GM12801 (cell line): ENCODE results near the gene KATNAL1.

ENCODE experiments used
- TF ChIP-seq, protein P1 (sequence below): IDR thresholded peaks from one replicate; pipeline ENCODE4 v1.5.1; 2011; ENCODE audit warnings: control low read depth; ENCODE audit not compliant: insufficient read length; ENCODE audit errors: extremely low read depth

KATNAL1 gene

DNA sequence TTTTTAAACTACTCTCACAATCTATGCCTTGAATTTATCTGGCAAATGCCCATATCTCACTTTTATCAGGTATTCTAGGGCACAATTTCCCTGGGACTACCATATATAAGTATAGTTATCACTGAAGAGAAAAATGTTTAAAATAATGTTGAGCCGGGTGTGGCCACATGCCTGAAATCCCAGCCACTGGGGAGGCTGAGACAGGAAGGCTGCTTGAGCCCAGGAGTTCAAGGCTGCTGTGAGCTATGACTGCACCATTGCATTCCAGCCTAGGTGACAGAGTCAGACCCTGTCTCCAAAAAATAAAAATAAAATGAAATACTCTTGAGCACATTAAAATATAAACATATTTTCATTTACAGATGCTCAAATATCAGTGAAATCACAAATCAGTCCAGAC lies 4.1 kb downstream of the KATNAL1 start:
- TF ChIP-seq, protein P1, sequence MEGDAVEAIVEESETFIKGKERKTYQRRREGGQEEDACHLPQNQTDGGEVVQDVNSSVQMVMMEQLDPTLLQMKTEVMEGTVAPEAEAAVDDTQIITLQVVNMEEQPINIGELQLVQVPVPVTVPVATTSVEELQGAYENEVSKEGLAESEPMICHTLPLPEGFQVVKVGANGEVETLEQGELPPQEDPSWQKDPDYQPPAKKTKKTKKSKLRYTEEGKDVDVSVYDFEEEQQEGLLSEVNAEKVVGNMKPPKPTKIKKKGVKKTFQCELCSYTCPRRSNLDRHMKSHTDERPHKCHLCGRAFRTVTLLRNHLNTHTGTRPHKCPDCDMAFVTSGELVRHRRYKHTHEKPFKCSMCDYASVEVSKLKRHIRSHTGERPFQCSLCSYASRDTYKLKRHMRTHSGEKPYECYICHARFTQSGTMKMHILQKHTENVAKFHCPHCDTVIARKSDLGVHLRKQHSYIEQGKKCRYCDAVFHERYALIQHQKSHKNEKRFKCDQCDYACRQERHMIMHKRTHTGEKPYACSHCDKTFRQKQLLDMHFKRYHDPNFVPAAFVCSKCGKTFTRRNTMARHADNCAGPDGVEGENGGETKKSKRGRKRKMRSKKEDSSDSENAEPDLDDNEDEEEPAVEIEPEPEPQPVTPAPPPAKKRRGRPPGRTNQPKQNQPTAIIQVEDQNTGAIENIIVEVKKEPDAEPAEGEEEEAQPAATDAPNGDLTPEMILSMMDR, result no peak

- TF ChIP-seq, protein P1, result no peak
Measured at GRCh38 chr13:30301827-30302226, 5.5 kb downstream of the KATNAL1 start.

- TF ChIP-seq, protein P1, result no peak
Measured at GRCh38 chr13:30300596-30300995, 6.8 kb downstream of the KATNAL1 start.

DNA sequence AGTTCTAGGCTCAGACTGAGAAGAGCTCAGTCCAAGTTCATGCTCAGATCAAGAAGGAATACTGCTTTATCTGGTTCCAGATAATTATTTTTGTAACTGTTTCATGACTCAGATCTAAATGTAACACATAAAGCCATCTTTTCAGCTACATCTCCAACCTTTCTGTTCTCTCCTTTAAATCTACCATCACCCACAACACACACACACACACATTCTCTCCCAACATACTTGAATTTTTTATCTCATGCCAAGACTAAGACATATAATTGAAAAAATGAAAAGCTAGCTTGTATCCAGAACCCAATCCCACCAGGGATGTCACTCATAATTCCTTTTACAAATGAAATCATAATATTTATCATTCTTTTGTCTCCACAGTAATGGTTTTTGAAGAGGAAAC lies 7.6 kb downstream of the KATNAL1 start:
- TF ChIP-seq, protein P1, result no peak

DNA sequence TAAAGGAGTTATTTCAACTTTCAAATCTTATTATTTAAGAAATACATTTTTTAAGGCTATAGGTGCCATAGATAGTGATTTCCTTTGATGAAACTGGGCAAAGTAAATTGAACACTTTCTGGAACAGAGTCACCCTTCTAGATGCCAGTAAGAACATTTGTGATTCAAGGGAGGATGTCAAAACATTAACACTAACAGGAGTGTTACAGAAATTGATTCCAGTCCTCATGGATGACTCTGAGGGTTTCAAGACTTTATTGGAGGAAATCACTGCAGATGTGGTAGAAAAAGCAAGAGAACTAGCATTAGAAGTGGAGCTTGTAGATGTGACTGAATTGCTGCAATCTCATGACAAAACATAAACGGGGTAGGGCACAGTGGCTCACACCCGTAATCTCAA lies 12.2 kb downstream of the KATNAL1 start:
- TF ChIP-seq, protein P1, result no peak

DNA sequence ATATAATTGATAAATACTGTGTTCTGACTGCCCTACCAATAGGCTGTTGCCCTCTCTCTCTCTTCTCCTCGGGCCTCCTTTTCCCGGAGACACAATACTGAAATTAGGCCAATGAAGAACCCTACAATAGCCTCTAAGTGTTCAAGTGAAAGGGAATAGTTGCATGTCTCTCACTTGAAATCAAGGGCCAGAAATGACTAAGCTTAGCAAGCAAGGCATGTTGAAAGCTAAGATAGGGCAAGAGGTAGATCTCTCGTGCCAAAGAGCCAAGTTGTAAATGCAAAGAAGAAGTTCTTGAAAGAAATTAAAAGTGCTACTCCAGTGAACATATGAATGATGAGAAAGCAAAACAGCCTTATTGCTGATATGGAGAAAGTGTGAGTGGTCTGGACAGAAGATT lies 13.3 kb downstream of the KATNAL1 start:
- TF ChIP-seq, protein P1, result no peak

DNA sequence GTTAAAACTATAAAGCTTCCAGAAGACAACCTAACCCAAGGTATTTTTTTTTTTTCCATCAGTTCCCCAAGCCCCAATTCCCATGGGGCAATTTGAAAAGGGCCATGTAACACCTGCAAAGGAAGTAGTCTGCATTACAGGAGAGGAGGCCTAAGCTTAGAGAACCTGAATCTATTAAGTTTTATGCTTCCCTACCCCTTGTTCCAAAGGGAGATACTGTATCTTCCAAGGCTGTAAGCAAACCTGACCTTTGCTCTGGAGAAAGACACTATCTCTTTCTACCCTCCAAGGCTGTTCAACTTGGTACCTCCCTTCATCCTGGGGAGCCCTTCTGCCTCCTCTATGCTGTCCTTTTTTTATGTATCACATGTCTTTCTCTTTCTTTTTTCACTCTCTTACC lies 15.0 kb downstream of the KATNAL1 start:
- TF ChIP-seq, protein P1, result no peak
